A673 (cell line): Measurements from ENCODE around the gene LRRC55.

ENCODE experiments used
- EZH2 ChIP-seq: fragments of 200-600 bp; sonication (generic); IDR thresholded peaks from 2 replicates; pipeline ENCODE4 v1.6.1; 2017; ENCODE audit warnings: borderline replicate concordance, low read depth, mild to moderate bottlenecking, mixed read lengths, antibody characterized with exemption, low read length; ENCODE audit not compliant: poor library complexity, severe bottlenecking
- TF ChIP-seq, protein P1 (sequence below): fragments of 300-800, 200-600 bp; sonication (generic); conservative IDR thresholded peaks from 2 replicates; pipeline ENCODE4 v1.5.1; 2017; ENCODE audit warnings: low read depth, mild to moderate bottlenecking, antibody characterized with exemption, low read length, moderate library complexity, mixed read lengths

DNA sequence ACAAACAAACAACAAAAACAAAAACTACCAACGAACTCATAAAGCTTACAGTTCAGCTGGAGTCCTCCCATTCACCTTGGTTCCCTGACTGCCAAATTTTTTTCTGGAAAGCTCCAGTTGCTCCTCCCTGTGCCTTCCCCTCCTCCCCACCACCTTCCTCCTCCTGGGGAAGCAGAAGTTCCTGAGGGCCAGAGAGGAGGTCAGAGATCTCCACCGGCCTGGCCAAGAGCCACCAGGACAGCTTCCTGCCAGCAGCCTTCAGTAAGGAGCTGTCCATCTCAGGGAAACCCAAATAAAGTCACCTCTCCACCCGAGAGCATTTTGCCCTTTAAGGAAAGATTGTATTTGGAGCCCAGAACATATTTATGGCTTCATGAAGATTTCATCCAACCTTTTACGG is 35.3 kb downstream of the LRRC55 start:
- TF ChIP-seq, protein P1, sequence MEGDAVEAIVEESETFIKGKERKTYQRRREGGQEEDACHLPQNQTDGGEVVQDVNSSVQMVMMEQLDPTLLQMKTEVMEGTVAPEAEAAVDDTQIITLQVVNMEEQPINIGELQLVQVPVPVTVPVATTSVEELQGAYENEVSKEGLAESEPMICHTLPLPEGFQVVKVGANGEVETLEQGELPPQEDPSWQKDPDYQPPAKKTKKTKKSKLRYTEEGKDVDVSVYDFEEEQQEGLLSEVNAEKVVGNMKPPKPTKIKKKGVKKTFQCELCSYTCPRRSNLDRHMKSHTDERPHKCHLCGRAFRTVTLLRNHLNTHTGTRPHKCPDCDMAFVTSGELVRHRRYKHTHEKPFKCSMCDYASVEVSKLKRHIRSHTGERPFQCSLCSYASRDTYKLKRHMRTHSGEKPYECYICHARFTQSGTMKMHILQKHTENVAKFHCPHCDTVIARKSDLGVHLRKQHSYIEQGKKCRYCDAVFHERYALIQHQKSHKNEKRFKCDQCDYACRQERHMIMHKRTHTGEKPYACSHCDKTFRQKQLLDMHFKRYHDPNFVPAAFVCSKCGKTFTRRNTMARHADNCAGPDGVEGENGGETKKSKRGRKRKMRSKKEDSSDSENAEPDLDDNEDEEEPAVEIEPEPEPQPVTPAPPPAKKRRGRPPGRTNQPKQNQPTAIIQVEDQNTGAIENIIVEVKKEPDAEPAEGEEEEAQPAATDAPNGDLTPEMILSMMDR, result no peak
- TF ChIP-seq EZH2, result no peak
